SKM-1 treated with dmso at 0.1 percent for 144 hours (cell line): ENCODE measurements around the gene EML3.
"Not testable (repeated sequence)": the region's sequence is repeated elsewhere in the genome, so short reads cannot be mapped to it uniquely, and the experiment has no call there.

Source experiments
- DNase-seq: peaks from one replicate; lab custom pipeline; 2025; ENCODE audit not compliant: unreplicated experiment; lab: John Stamatoyannopoulos, UW

Gene EML3

DNA sequence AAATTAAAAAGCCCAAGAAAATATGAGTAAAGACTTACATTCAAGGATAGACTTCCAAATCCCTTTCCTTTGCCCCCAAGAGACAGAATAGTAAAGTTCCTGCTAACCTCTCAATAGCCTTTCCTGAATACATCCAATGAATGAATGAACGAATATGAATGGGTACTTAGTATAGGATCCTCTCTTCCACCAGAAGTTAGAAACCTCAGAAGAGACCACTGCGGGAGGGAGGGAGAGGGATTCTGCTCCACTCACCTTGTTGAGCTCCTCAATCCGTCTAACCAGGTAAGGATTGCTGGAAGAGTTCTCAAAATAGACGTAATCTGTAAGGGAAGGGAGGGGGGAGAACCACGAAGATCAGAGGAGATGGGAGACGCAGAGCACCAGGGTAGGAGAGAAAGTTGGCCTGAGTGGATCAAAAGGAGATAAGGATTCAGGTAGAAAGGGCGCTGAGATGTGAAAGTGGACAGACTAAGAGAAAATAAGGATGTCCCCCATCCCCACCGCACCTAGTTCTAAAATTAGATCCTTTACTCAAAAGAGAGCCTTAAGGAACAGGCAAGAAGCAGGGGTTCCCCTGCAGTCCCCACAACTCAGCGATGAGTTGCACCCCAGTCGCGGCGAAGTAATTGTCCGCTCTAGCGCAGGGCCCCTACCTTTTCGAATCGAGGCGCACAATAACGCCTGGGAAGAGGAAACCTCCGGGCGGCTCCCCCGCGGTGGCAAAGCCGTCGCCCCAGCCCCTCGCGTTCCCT lies 12.0 kb downstream of the EML3 start:
- peak; percentile 9 for DNase-seq

DNA sequence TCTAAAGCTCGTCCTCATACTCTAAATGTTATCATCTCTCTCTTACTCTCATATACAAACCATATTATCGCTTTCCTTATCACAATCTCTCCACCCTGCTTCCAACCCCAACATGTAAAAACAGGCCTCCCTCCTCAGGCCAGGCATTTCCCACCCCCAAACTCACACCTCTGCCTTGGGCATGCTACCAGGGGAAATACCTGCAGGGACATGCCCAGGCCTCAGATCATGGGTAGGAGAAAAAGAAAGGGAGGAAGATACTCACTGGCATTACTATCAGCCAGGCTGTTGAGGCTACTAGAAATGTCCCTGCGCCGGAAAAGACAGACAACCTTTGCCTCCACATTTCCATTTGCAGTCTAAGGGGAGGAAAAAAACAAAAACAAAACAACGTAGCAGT lies 12.7 kb downstream of the EML3 start:
- DNase-seq = no peak

DNA sequence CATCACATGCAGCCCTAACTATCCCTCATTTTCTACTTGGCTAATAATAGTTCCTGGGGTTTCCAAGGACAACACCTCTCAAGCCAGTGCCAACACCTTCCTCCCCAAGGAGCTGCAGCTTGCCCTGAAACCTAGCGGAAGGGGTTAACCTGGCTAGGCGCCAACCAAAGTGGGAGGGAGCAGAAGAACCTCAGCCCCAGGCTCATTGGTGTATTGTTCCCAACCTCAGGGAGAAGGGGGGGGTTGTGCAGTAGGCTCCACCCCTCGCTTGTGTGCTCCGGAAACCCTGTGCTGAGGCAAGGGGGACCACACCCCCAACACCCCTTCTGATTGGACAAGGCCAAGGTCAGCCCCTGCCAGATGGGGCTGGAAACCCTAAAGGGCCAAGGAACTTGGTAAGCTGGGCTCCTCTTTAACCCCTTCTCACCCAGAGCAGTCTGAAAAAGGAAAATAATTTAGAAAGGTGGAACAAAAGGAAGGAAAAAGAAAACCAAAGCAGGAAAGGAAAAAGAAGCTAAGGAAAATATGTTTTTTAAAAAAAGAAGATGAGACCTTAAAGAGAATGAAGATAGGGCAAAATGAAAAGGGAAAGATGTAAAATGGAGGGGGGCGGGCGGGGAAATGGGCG lies 13.4 kb downstream of the EML3 start:
- peak; percentile 98 for DNase-seq

DNA sequence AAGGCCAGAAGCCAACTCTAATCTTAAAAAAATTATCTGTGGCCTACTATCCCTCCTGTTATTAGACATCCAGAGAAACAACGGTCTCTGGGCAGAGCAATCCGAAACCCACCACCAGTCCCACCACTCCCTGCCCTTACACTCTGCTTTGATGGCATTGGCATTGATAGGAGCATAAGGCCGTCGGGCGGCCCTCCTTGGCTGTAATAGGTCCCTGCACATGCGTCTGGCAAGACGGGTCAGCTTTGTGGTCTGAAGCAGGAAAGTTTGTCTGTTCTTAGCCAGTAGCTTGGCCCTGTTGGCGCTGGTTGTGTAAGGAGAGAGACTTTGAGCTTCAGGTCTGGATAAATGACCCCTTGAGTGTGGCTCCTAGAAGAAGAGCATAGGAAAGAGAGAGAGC lies 17.5 kb downstream of the EML3 start:
- DNase-seq = no peak

DNA sequence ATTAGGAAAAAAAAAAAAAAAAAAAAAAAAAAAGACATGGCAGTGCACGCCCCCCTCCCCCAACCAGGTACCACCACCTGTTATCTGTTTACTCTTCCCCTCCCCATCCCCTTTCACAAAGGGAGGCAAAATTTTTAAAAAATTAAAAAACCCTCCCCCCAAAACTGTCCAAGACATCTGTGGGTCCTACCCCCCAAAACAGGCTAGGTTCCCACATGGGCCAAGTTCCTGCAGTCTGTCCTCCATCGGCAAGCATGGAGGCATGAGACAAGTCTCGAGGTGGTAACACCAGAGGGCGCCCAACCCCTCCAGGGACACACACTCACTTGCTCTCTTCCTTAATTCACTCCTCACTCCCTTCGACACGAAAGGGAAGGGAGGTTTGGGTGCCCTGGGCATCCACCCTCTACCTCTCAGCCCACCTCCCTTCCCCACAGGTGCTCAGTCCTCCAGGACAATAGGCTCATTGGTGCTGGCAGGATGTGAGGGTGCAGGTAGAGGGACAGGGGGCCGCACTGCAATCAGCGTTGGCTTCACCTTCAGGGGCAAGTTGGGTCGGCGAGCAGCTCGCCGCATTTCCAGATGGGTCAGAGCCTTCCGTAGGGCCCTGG lies 19.0 kb downstream of the EML3 start:
- peak; percentile 77 for DNase-seq

DNA sequence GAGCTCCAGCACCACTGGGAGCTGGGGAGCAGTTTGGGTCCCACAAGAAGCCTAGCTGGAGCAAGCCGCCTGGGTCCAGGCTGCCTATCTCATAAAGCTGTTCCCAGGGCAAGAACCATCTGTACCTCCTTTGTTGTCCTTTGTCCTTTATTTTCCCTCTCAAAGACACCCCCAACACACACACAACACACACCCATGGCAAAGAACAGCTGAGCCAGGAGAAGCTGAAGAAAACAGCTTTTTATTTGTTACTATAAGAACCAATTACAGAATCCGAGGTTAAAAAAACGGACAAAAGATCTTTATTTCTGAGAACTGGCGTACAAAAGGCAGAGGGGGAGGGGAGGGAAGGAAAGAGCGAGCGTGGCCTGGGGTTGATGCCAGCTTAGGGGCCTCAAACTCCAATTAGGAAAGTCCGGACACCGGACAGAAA lies 19.6 kb downstream of the EML3 start:
- no peak for DNase-seq

DNA sequence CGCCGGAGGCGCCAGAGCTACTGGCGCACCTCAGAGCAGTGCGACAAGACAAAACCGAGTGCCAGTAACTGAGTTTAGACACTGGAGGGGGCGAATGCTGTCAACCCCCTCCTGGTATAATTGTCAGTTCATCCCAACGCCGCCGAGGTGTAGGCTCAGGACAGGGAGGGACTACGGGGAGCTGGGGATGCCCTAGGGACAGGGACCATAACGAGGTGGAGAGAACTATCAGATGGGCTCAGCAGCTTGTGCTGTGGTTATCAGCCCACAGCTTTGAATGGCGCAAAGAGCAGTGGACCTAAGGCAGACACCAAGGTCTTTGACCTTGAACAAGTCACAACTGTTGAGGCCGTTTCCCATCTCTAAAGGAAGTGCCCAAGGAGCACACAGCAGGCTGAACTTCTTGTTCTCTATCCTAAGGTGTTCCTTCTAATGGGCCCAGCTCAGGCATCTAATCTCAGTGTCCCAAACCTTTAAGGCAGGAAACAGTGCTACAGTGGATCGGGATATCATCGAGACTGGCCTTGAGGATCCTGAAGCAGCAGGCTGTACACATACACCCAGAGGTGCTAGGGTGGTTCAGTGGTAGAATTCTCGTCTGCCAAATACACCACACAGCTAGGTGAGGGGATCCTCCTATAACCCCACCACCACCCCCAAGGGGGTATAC lies 20.3 kb downstream of the EML3 start:
- DNase-seq = peak; percentile 41

DNA sequence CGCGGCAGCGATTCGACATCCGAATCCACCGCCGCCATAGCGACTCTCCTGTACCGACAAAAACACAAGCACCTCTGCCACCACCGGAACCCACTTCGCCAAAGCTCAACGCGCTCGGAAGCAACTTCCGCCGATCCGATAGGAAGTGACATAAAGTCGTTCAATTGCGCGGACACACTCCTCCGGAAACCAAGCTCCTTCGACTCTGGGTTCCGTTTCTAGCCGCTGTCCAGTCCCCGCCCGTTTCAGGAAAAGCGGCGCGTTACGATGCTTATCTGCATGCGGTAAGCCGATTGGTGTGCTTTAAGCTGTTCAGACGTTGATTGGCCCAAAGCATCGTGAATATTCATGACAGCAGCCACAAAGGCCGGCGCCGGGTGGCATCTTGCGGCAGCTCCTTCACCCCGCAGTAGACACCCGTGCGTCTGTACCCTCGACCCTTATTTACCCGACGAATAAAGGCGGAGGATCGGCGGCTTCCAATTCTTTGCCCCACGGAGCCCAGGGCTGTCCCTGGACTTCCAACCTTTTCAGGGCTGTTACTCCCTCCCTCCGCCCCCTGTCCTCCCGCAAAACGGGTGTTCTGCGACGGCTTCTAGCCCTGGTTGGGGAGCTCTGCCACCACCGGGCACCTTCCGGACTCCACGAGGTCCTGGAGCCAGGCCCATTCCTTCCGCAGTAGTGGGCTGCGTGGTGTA lies 21.0 kb downstream of the EML3 start, which contains the start of gene TUT1:
Gene TUT1, minus strand, starts transcription at position 76 of the 698 bp plus-strand sequence. Its CDS starts 38 bp downstream, at position 38.
- peak; percentile 98 for DNase-seq

DNA sequence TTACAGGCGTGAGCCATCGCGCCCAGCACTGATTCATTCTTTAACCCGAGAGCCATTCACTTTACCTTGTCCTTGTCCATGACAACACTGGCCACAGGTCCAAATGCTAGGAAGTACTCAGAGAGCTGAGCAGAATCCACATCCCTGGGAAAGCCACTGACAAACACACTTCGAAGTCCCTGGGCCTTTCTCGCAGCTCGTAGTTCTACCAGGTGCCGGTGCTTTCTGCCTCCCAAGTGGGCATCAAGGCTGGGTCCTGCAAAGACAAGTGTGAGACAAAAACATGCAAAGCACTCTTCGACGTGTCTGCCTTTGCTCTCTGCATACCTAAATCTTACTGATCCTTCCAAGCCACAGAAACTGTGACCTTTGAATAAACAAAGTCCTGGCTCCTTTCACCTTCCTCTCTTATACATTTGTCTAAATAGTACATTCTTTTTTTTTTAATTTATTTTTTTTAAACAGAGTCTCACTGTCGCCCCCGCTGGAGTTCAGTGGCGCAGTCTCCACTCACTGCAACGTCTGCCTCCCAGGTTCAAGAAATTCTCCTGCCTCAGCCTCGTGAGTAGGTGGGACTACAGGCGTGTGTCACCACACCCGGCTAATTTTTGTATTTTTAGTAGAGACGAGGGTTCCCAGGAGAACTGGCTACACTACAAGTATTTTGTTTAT lies 23.5 kb downstream of the EML3 start:
- DNase-seq = no peak

DNA sequence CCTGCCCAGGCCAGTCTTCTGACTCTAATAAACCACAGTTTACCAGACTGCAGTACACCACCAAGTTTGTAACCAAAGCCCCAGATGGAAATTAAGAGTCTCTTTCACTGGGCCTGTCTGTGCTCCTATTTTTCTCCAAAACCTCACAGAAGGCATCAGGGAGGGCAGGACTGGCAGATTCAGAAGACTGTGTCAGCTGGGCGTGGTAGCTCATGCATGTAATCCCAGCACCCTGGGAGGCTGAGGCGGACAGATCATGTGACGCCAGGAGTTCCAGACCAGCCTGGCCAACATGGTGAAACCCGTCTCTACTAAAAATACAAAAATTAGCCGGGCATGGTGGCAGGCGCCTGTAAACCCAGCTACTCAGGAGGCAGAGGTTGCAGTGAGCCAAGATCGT lies 27.2 kb downstream of the EML3 start:
- not testable (repeated sequence) for DNase-seq

DNA sequence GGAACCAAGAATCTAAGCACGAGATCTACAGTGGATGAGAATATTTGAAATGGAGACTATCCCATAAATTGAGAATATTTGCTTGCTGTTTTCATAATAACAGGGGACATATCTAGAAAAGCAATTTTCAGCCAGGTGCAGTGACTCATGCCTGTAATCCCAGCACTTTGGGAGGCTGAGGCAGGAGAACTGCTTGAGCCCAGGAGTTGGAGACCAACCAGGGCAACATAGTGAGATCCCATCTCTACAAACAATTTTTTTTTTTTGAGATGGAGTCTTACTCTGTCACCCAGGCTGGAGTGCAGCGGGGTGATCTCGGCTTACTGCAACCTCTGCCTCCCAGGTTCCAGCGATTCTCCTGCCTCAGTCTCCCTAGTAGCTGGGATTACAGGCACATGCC lies 30.8 kb downstream of the EML3 start:
- DNase-seq = not testable (repeated sequence)

DNA sequence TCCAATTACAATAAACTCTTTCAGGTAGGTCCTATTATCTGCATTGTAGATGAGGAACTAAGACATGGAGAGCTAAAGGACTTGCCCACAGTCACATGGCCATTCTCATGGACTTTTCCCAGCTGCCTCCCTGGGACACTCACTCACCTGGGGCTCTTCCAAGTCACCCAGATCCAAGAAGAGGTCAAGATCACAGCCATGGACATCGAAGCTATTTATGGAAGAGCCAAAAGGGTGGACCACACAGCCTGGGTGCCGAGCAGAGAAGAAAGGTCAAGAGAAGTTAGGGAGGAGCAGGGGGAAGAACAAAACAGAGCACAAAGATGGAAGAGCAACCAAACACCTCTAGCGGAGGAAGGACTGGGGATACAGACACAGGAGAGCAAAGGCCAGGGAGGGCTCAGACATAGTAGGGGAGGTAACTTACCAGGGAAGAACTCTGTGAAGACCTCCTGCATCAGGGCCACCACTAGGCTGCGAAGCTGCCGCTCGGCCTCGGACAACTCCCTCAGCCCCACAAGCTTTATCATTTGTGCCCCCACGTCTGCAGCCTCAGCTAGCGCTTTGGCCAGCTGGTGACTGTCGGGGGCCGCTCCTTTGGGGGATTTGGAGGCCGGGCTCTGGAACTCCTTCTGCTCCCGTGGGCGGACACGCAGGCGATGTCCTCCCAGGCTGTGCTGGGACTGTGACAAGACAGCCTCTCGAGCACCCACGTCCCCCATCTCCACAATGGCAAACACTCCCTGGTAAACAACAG lies 31.4 kb downstream of the EML3 start:
- no peak for DNase-seq

DNA sequence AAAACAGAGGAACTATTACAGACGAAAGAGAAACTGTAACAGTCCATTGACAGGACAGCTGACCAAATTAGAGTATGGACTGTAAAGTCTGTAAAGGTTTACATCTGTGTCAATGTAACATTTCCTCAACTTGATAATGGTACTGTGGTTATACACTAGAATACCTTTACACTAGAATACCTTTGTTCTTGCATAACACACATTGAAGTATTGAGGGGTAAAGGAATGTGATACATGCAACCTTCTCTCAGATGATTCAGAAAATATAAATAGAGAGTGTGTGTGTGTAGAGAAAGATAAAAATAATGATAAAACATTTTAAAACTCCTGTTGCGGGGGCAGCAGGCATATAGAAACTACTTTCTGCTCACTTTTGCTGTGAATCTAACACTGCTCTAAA lies 33.3 kb downstream of the EML3 start:
- no peak for DNase-seq

DNA sequence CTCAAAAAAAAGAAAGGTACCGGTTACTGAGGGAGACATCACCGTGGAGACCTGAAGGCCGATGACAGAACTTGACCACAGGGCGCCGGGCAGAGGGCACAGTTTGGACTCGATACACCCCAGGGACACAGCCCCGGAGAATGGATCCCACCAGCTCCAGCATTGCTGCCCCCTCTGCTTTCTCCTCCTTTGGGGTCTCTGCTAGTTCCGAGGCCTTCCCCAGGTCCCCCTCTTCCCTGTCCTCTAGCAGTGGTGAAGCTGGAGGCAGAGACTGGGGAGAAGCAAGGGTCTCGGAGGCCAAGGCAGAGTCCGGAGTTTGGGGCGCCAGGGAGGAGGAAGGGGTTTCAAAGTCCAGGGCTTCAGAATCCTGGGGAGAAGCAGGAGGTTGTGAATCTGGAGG lies 34.0 kb downstream of the EML3 start:
- no peak for DNase-seq

DNA sequence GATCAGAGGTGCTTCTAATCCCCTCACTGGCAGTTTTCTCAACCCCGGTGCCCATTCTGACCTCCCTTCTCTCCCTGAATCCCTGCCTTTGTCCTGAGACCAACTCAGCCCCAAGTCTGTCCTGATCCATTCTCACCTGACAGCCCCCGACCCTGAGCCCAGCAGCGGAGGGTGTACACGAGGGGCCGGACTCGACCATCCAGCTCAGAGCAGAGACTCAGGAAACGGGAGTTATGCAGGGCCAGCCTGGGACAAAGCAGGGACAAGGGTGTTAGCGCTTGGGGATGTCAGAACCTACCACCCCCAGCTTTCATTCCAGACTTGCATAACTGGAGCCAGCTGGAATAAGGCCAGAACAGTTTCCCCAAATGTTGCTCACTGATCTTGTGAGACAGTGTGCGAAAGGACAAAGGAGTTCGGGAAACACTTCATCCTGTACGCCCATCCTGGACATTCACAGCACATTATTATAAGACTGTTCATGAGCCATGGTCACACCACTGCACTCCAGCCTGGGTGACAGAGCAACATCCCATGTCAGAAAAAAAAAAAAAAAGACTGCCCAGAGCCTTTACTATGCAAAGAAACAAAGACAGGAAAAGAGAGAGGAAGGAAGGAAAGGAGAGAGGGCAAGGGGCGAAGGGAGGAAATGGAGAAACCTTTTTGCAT lies 35.4 kb downstream of the EML3 start:
- no peak for DNase-seq

DNA sequence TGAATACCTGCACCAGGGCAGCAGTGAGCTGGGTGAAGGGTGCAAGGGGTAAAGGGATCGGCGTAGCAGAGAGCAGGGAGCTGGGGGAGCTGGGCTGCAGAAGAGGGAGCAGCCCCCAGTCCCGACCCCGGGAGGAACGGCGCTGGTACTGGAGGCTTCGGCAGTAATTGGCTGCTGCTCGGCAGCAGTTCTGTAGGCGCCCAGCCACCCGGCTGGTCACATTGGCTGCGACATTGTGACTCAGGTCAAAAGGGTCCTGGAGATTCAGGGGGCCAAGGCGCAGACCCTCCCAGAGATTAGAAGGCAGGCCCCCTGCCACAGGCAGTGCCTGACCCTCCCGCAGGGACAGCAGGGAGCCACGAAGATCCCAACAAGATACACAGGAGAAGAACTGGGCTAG lies 36.7 kb downstream of the EML3 start:
- DNase-seq = no peak

DNA sequence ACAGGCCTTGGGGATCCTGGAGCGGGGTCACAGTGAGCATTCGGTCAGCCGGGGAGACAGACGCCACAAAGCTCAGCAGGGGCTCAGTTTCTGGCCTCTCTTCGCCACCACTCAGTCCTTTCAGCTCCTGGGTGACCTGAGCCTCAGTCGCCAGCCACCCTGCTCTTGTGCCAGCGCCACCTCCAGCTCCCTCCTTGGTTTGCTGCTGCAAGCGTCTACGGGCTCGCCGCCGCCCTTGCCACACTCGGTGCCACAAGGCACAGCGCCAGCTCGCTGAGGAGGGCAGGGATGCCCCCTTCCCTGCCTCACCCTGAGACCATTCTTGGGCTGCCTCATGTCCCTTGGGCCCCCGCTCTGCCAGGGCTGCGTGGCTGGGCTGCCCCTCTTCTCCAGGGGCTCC lies 37.4 kb downstream of the EML3 start:
- no peak for DNase-seq

DNA sequence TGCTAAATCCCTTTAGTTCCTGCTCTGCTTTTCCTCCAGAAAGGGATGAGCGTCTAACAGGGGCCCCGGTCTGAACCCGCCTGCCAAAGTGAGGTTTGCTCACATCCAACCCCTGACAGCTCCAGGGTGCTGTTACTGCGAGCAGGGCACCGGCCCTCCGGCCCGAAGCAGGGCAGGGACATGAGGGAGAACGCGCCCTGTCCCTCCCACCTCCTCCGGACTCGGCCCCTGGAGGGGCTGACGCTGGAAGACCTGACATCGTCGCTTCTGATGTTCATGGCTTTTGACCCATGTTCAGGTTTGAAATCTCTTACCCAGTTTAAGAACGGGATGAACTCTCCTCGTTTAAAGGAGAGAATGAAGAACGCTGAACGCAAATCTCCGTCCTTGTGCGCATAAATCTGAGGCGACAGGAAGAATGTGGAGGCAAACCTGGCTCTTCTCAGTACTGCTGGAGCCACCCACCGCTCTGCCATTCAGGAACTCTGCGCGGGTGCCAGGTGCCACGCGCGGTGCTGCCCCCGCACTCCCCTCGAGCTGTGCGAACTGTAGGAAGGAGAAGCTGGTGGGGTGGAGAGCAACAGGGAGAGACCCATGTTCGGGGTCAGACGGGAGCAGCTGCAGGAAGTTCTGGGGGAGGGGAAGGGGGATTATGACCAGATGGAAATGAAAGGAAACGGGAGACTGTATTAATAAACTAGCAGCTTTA lies 38.1 kb downstream of the EML3 start:
- no peak for DNase-seq
